HepG2 (cell line): Measurements from ENCODE around the gene GJD3. TPM values are rescaled to one million over a fixed set of nuclear protein-coding genes. Genes with fewer than 3 reads are reported as not detected.

Source experiments
- ARHGAP35 ChIP-seq: sonication (generic); formaldehyde crosslinking; IDR thresholded peaks from 2 replicates; pipeline ENCODE4 v1.9.0; 2022; ENCODE audit warnings: mild to moderate bottlenecking, inconsistent platforms, moderate library complexity, missing genetic modification reagents, borderline replicate concordance
- ARID2 ChIP-seq: sonication (generic); formaldehyde crosslinking; IDR thresholded peaks from 2 replicates; pipeline ENCODE4 v1.8.1; 2022; ENCODE audit warnings: mild to moderate bottlenecking, missing genetic modification reagents, borderline replicate concordance
- ARNT2 ChIP-seq: sonication (generic); formaldehyde crosslinking; IDR thresholded peaks from 2 replicates; pipeline ENCODE4 v1.8.0; 2022; ENCODE audit warnings: mild to moderate bottlenecking, low read depth, missing genetic modification reagents, moderate library complexity
- CEBPB ChIP-seq: IDR thresholded peaks from 2 replicates; pipeline ENCODE4 v1.6.1; 2011; ENCODE audit warnings: low read depth, low read length, improper control_type of control experiment, borderline replicate concordance
- CREBL2 ChIP-seq: sonication (generic); formaldehyde crosslinking; IDR thresholded peaks from 2 replicates; pipeline ENCODE4 v1.8.1; 2023; ENCODE audit warnings: missing genetic modification reagents, mild to moderate bottlenecking, borderline replicate concordance
- CTCF ChIP-seq: sonication (generic); formaldehyde crosslinking; IDR thresholded peaks from 2 replicates; pipeline ENCODE4 v1.5.0; 2020; ENCODE audit warnings: mild to moderate bottlenecking, missing genetic modification reagents, moderate library complexity
- DMAP1 ChIP-seq: IDR thresholded peaks from 2 replicates; pipeline ENCODE4 v1.6.1; 2016
- ETV5 ChIP-seq: IDR thresholded peaks from 2 replicates; pipeline ENCODE4 v1.6.1; 2018; ENCODE audit warnings: missing biosample characterization, missing genetic modification reagents, inconsistent platforms, borderline replicate concordance
- EZH2 ChIP-seq: conservative IDR thresholded peaks from 2 replicates; pipeline ENCODE4 v1.6.1; 2012; ENCODE audit warnings: mild to moderate bottlenecking, low read depth, low read length, moderate library complexity
- MYNN ChIP-seq: sonication (generic); formaldehyde crosslinking; IDR thresholded peaks from 2 replicates; pipeline ENCODE4 v1.4.0; 2020; ENCODE audit warnings: mild to moderate bottlenecking, low read depth, missing genetic modification reagents
- SMYD3 ChIP-seq: sonication (generic); formaldehyde crosslinking; IDR thresholded peaks from 2 replicates; pipeline ENCODE4 v1.8.1; 2023; ENCODE audit warnings: mild to moderate bottlenecking, missing genetic modification reagents
- TBX3 ChIP-seq: fragments of 450-650 bp; IDR thresholded peaks from 2 replicates; pipeline ENCODE4 v1.6.1; 2017; ENCODE audit warnings: antibody characterized with exemption, mild to moderate bottlenecking, inconsistent platforms, borderline replicate concordance
- ZBED4 ChIP-seq: sonication (generic); formaldehyde crosslinking; IDR thresholded peaks from 2 replicates; pipeline ENCODE4 v1.4.0; 2020; ENCODE audit warnings: missing genetic modification reagents, borderline replicate concordance
- ZBTB1 ChIP-seq: sonication (generic); formaldehyde crosslinking; IDR thresholded peaks from 2 replicates; pipeline ENCODE4 v1.4.0; 2020; ENCODE audit warnings: missing genetic modification reagents, borderline replicate concordance
- ZNF230 ChIP-seq: sonication (generic); formaldehyde crosslinking; IDR thresholded peaks from 2 replicates; pipeline ENCODE4 v1.4.0; 2020; ENCODE audit warnings: mild to moderate bottlenecking, missing genetic modification reagents
- ZNF282 ChIP-seq: fragments of 450-650 bp; IDR thresholded peaks from 2 replicates; pipeline ENCODE4 v1.6.1; 2018; ENCODE audit not compliant: partially characterized antibody
- ZNF468 ChIP-seq: sonication (generic); formaldehyde crosslinking; IDR thresholded peaks from 2 replicates; pipeline ENCODE4 v1.8.0; 2022; ENCODE audit warnings: mild to moderate bottlenecking, moderate library complexity, missing genetic modification reagents
- ZSCAN9 ChIP-seq: IDR thresholded peaks from 2 replicates; pipeline ENCODE4 v1.6.1; 2016; ENCODE audit warnings: borderline replicate concordance
- polyA plus RNA-seq, 8 experiments: library from polyadenylated mRNA; depleted of rRNA in 3 of 8; stranded (reverse) in 7 of 8; unstranded in 1 of 8; fragments of >200 nt; fragmentation: Illumina TruSeq in 4 of 8; extraction: Trizol in 4 of 8; gene quantifications; 2 replicates each; pipeline versions ENCODE4 v1.2.1 to v1.2.3, GENCODE V29; 2011 to 2016; ENCODE audit warnings: low read depth in 4 of 8, missing spikeins in 1 of 8, mixed read lengths in 1 of 8; ENCODE audit not compliant: insufficient read depth in 1 of 8
- total RNA-seq, 5 experiments: library from RNA; depleted of rRNA; stranded (reverse); fragments of >200 nt; fragmentation: Illumina TruSeq; extraction: Trizol; gene quantifications; 2 replicates each; pipeline ENCODE4 v1.2.3, GENCODE V29; 2016; ENCODE audit warnings: low read depth in 1 of 5
- TF ChIP-seq, protein P1 (sequence below): sonication (generic); formaldehyde crosslinking; IDR thresholded peaks from 2 replicates; pipeline ENCODE4 v1.4.0; 2020; ENCODE audit warnings: missing genetic modification reagents
- TF ChIP-seq, protein P2 (sequence below): sonication (generic); formaldehyde crosslinking; IDR thresholded peaks from 2 replicates; pipeline ENCODE4 v1.5.1; 2020; ENCODE audit warnings: mild to moderate bottlenecking, moderate library complexity, missing genetic modification reagents

Gene GJD3
- total and polyA plus RNA-seq, 2 of the 13 experiments (the other 11 are each of a cell fraction or from before 2014, with no cell fraction given), result not detected

- TF ChIP-seq ZBED4 (CRISPR knock-in tag) (no peak), ETV5 (no peak; the same call in 1 of the 2 replicates), SMYD3 (no peak), MYNN (0 out of 2 replicates have a peak, but pooled peaks have one; percentile 64), ARHGAP35 (CRISPR knock-in tag) (peak; percentile 91; the same call in 1 of the 2 replicates), ZNF468 (0 out of 2 replicates have a peak, but pooled peaks have one; percentile 50), TBX3 (no peak), ARID2 (CRISPR knock-in tag) (no peak), ZBTB1 (CRISPR knock-in tag) (no peak), DMAP1 (CRISPR knock-in tag) (peak; percentile 80), ZSCAN9 (peak; percentile 67; the same call in 1 of the 2 replicates), CEBPB (no peak), CTCF (CRISPR knock-in tag) (no peak; the same call in 1 of the 2 replicates), CREBL2 (CRISPR knock-in tag) (no peak), EZH2 (no peak), ZNF282 (no peak), ZNF230 (CRISPR knock-in tag) (peak; percentile 89), ARNT2 (CRISPR knock-in tag) (0 out of 2 replicates have a peak, but pooled peaks have one; percentile 38)
- TF ChIP-seq, protein P1, sequence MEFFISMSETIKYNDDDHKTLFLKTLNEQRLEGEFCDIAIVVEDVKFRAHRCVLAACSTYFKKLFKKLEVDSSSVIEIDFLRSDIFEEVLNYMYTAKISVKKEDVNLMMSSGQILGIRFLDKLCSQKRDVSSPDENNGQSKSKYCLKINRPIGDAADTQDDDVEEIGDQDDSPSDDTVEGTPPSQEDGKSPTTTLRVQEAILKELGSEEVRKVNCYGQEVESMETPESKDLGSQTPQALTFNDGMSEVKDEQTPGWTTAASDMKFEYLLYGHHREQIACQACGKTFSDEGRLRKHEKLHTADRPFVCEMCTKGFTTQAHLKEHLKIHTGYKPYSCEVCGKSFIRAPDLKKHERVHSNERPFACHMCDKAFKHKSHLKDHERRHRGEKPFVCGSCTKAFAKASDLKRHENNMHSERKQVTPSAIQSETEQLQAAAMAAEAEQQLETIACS (CRISPR knock-in tag), result no peak
- TF ChIP-seq, protein P2, sequence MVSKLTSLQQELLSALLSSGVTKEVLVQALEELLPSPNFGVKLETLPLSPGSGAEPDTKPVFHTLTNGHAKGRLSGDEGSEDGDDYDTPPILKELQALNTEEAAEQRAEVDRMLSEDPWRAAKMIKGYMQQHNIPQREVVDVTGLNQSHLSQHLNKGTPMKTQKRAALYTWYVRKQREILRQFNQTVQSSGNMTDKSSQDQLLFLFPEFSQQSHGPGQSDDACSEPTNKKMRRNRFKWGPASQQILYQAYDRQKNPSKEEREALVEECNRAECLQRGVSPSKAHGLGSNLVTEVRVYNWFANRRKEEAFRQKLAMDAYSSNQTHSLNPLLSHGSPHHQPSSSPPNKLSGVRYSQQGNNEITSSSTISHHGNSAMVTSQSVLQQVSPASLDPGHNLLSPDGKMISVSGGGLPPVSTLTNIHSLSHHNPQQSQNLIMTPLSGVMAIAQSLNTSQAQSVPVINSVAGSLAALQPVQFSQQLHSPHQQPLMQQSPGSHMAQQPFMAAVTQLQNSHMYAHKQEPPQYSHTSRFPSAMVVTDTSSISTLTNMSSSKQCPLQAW, result peak; percentile 74
Measured at GRCh38 chr17:40317880-40318829, 46.4 kb downstream of the GJD3 start (continued).
